LNCaP clone FGC (cell line): ENCODE results near the gene FRMD6.

Experiments
- DNase-seq: peaks from one replicate; pipeline ENCODE4 v3.0.0-alpha.2; 2011; ENCODE audit warnings: low read depth
- H3K4me3 ChIP-seq: 2 replicates; pipeline ENCODE4 v1.5.1; 2011; ENCODE audit warnings: mild to moderate bottlenecking, low read depth, low read length, control low read depth
- TF ChIP-seq, protein P1 (sequence below): IDR thresholded peaks from 2 replicates; pipeline ENCODE4 v1.5.1; 2012; ENCODE audit warnings: mild to moderate bottlenecking; ENCODE audit not compliant: control insufficient read depth, insufficient read depth; ENCODE audit errors: extremely low read depth

The FRMD6 gene

DNA sequence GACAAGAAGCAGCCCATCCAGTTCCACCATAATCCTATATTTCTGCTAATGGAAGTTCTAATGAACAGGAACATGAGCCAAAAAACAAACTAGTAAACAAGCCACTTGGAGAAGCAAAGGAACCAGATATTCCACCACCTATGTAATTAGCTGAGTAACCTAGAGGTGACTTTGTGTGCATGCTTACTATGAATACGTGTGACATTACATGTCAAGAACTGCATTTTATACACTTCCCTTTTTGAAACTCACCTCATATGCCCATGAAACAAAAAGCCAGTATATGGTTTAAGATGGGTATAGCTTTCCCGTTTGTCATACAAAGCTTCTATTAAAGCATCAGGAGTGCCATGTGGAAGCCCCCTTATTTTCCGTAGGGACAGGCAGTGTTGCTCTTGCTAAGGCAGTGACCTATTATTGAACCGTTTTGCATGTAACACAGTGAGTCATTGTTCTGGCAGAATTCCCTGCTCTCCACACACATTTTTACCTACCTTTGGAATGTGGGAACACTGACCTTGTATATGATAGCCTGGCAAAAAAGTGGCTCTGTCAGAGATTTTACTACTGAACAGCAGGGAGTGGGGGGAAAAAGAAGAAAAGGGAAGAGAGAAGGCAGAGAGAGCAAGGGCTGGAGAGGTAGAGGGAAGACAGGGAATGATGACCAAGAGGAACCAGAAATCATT is 34.8 kb upstream of the FRMD6 start:
- TF ChIP-seq, protein P1, sequence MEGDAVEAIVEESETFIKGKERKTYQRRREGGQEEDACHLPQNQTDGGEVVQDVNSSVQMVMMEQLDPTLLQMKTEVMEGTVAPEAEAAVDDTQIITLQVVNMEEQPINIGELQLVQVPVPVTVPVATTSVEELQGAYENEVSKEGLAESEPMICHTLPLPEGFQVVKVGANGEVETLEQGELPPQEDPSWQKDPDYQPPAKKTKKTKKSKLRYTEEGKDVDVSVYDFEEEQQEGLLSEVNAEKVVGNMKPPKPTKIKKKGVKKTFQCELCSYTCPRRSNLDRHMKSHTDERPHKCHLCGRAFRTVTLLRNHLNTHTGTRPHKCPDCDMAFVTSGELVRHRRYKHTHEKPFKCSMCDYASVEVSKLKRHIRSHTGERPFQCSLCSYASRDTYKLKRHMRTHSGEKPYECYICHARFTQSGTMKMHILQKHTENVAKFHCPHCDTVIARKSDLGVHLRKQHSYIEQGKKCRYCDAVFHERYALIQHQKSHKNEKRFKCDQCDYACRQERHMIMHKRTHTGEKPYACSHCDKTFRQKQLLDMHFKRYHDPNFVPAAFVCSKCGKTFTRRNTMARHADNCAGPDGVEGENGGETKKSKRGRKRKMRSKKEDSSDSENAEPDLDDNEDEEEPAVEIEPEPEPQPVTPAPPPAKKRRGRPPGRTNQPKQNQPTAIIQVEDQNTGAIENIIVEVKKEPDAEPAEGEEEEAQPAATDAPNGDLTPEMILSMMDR = no peak
- DNase-seq = peak; percentile 54
- H3K4me3 ChIP-seq = no peak overlapping the region

DNA sequence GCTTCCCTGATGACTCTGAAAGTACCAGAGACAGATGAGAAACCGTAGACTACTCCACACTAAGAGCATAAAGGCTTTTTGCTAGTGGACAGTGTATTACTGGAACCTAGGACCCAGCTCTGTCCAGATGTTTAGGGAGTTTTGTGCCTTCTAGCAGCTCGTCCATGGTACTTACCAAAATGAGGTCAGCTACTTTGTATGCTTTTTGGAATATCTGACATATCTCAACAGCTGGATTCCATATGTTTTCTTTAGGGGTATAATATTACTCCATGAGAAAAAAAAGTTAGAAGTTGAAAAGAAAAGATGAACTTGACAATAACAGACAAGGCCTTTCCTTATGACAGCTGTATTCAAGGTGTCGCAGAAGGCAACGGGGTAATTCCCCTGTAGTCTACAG is 32.1 kb upstream of the FRMD6 start:
- no peak for DNase-seq
- no peak overlapping the region for H3K4me3 ChIP-seq

DNA sequence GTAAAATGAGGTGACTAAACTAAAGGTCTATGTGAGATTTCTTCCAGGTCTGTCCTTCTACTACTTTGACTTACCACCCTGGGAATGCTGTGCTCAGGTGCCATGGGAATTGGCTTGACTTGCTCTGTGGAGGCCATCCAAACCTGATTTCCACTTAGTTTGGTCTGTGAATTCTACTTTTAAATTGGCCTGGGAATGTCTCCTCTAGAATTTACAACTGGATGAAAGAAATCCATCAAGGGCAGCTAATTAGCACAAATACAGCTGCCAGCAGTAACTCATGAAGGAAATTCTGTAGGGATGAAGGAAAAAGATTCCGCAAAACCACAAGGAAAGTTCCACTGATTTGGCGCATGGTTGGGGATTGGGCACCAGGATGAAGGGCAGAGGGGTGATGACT is 31.7 kb upstream of the FRMD6 start:
- H3K4me3 ChIP-seq = no peak overlapping the region
- TF ChIP-seq, protein P1 = no peak
- DNase-seq = no peak

More for the DNA sequence above, 32.1 kb upstream of the FRMD6 start:
- TF ChIP-seq, protein P1 = no peak

DNA sequence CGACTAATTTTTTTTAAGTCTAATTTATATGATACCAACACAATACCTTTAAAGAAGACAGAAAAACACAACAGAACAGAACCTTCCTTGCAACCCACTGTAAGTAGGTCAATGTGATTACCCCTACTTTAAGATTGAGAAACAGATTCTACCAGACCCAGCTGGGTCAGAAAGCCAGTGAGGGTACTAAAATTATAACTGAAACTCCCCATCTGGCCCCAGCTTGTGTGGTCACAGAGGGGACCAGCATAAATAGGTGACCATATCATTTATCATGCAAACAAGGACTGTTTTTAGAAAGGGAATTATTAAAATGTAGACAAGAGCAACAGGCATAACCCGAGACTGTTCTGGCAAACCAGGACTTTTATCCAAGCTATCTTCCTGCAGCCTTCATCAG is 30.1 kb upstream of the FRMD6 start:
- no peak overlapping the region for H3K4me3 ChIP-seq
- DNase-seq = no peak
- TF ChIP-seq, protein P1 = no peak

DNA sequence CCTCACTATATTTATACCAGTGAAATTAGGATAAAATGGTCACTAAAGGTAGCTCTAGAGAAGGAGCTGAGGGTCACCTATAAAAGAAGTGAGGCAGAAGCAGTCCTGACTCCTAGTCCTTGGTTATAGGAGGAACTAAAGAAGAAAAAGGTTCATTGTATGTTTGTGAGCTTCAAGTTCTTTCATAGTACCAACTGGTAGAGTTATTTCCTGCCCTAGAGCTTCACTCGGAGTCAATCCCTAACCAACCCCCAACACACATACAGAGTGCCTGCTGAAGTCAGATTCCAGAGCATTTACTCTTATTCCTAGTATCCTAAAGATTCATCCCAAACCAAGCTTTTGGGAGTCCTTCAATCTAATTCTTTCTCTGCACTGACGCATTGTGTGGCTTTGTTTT is 29.3 kb upstream of the FRMD6 start:
- no peak for DNase-seq
- TF ChIP-seq, protein P1 = no peak
- no peak overlapping the region for H3K4me3 ChIP-seq

DNA sequence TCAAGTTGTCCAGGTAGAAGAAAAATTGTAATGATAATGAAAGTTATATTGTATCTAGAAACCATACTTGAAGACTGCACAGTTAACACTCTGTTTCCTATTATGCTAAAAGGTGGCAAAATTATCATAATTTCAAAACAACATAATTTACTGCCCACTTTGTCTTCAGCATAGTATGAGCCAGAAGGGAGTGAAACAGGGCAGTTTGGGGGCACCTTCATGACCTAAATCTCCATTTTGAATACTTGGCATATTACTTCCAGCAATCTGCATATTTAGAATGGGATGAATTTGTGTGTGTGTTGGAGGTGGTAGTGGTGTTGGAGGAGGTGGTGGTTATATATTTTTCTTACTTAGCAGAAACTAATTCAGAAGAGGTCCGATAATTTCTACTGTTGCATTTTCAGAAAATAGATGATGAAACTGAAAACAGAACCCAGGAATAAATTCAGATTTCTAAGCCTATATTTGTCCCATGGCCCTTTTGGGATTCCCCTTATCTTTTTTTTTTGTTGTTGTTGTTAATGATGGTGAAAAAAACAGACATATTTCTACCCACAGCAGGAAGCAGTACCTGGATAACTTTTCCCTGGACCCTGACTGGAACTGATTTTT is 26.6 kb upstream of the FRMD6 start:
- no peak overlapping the region for H3K4me3 ChIP-seq
- no peak for DNase-seq
- TF ChIP-seq, protein P1 = no peak

DNA sequence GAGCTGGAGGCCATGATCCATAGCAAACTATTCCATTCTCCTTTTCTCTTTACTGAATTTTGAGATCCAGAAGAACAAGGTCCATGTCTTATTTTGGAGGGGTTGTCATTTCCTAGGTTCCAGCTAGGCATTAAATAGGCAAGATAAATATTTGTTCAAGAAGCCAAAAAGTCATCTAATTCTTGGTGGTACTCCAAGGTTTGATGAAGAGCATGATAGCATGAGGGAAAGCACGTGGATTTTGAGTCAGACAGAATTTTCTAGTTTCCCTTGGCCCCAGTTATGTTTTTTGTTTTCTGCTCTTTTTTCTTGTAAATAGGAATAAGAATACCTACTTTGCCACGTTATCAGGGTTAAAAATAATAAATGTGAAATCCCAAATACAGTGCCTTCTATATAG is 25.5 kb upstream of the FRMD6 start:
- DNase-seq = no peak
- H3K4me3 ChIP-seq = no peak overlapping the region
- TF ChIP-seq, protein P1 = no peak
